ENCODE results near the gene TDP1.
"Not testable (repeated sequence)": the region's sequence is repeated elsewhere in the genome, so short reads cannot be mapped to it uniquely, and the experiment has no call there.

Gene TDP1

DNA sequence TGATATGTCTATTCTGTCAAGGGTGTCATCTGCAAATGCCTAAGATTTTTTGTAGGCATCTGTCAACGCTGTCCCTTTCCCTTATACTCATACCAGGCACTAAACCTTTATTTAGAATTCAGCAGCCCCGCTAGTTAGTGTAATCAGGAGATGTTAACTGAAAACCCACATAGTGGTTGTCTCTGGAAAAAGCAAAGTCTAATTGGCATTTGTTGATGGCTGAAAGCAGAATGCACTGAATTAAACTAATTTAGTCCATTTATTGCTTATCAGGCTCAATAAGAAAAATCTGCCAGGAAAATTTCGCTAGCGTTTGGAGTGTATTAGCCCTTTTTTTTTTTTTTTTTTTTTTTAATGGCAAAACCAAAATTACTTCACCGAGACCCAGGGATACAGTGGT lies 34.5 kb downstream of the TDP1 start:
- no peak for DNase-seq (ENCODE audit: low read depth)

DNA sequence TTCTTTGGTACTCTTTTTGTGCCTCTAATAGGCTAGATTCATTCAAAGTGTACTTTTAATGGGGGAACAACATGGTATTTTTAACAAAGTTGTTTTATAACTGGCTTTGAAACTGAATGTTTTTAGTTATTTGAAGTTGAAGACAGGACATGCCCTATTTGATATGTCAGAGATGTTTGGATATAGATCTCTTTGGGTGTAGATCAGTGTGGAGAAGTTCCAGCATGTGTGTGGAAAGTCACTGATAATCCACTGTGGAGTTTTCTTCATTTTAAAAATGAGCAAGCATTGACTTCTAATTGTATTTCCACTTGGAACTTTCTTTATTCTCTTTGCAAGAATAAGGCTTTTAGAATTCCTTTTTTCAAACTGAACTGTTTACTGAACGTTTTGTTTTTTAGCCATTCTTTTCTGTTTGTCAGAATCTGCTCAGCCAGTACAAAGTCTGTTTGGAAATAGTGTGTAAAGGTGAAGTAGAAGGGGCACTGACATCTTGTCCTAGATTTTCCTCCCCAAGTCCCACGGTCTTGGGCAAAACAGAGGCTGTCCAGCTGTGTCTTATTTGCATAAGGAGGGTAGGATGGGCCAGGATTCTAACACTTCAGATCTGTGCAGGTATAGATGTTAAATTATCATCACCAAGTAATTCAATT lies 35.0 kb downstream of the TDP1 start:
- no peak for DNase-seq (ENCODE audit: low read depth)

DNA sequence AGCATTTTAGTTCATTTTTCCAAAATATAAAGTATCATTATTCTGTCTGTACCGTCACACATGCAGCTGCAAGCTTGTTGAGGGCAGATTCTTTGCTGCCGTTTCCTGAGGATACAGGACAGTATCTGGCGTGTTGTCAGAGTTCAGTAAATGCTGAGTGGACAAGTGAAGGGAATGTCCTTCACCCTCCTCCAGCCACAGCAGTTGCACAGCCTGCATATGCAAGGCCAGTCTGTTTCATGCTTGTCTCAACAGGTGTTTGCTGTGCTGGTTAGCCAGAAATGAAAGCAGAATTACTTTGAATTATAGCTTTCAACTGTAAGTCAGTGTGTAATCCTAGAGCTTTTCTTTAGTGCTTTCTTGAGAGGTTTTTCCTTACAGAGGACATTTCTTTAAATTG lies 36.5 kb downstream of the TDP1 start:
- DNase-seq (ENCODE audit: low read depth): no peak

DNA sequence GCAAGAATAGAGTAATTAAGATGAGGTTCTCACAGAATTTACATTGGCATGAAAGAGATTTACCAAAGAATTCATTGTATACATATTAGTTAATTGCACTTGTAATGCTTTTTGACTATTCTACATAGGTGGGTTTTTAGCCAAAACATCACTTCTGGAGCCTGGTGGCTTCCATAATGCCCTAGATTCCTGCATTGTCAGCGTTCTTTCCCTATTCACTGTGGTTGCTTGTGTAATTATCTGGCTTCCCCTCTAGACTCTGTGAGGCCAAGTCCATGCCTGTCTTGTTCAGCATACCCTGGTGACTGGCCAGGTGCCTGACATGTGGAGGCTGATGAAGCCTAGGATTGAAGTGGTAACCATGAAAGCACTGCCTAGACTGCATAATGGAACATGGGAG lies 41.2 kb downstream of the TDP1 start:
- DNase-seq (ENCODE audit: low read depth): no peak

DNA sequence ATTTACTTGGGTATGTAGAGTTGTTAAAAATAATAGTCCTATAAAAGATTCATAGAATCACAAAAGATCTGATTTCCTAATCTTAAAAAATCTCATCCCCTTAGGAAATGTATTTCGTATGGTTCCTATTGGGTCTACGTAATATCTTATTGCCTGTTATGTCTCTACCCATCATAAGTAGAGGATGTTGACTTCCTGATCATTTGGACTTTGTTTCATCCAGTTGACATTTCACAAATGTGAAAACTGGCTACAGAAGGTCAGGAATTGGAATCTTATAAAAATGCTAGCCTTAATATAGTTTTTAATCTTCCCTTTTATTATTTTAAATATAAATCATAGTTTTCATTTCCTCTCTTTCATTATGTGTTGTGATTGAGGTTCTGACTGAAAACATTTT lies 45.2 kb downstream of the TDP1 start:
- no peak for DNase-seq (ENCODE audit: low read depth)

DNA sequence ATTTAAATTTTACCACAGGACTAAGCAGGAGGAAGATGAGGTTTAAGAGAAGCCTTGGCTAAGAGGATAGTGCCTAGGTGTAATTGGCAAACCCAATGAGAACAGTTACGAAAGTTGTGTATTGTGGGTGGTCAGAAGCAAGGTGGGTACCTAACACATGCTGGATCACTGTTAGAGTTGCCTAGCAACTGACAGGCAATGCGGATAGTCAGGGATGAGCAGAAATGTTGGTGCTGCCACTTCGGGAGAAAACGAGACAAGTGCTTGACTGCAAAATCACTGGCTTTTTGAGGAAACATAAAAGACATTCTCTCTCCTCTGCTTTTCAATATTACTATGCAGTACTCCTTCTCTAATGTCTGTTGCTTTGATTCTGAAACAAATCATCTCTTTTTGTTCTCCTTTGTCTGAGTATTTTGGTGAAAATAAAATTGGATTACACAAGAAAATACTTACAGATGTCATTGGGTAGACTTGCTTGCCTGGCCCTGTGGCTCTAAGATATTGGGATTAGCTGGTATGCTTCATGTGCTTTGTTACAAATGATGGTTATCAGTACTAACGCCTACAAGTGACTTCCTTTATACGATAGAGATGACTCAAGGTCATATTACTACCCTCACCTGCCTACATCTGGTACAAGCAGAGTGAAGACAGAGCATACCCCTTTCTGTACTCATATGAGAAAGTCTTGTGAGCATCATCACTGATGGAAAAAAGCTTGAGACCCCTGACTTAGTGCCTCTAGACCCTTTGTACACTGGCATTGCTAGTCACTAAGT lies 48.0 kb downstream of the TDP1 start:
- no peak for DNase-seq (ENCODE audit: low read depth)

DNA sequence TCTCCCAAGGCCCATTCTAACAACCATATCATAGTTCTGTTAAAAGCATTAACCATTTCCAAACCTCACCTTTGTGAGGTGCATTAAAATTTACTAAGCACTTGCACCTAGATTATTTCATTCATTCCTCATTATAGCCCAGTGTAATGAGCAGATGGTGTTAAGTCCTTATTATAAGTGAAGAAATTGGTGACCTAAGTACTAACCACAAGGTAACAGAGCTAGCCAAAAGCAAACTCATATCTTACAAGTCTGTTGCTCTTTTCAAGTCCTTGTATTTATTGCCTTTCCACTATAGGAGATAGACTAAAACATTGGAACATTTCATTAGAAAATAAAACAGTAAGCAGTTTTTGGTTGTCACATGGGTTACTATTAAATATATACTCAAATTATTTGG lies 49.7 kb downstream of the TDP1 start:
- DNase-seq (ENCODE audit: low read depth): no peak

DNA sequence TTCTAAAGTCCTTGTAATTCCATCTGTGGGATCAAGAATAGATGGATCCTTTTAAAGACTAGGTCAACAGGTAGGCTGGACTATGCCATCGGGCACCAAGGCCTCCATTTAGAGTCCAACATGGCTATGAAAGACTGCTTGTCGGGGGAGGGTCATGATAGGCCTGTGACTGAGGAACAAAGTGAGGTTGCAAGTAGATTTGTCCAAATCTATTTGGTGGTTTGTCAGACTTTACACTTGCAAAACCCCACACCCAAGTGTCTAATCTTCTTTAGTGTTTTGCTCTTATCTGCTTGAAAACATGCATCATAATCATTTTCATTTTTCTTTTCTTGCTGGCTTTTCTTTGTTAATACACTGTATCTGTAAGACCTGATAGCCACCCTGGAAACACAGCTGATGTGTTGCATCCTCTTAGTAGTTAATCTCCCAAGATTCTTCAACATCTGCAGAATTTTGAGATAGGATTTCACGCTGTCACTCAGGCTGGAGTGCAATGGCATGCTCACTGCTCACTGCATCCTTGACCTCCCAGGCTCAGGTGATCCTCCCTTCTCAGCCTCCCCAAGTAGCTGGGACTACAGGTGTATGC lies 50.3 kb downstream of the TDP1 start:
- no peak for DNase-seq (ENCODE audit: low read depth)

DNA sequence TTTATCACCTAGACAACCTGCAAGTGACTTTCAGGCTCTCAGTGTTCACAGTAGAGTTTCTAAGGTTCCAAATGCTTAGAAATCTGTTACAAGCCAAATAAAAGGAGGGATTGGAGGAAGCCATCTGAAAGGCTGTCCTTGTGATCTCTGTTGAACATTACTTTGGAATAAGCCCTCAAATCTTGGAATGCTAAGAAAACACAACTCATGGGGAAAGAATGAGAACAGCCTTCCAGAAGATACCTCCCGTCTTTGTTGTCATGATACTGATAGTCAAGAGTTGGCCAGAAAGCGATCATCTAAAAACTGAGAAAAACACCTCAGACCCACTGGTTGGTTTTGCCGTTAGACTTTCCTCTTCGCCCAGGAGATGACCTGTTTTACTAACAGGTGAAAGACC lies 61.6 kb downstream of the TDP1 start:
- DNase-seq (ENCODE audit: low read depth): no peak

DNA sequence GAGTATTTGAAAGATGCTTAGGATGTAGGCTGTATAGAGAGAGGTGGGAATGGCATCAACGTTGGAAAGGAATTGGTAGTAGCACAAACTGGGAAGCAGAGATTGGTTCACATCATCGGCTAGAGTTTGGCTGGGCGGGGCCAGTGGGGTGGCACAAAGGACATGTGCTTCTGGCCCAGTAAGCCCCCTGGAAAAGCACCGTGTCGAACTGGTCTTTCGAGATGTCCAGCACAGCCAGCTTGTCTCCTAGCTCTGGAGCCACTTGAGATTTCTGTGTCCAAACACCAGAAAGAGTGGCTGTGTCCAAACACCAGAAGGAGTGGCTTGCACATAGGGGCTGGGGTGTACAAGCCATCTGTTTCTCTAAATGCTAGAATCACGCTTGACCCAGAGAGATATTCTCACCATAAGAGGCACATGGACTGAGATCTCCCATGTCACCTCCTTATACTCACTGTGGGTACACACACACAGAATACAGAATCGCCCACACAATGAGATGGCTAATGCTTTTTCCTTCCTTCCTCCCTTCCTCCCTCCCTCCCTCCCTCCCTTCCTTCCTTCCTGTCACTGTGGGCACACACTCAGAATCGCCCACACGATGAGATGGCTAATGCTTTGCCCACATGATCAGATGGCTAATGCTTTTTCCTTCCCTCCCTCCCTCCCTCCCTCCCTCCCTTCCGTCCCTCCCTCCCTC lies 64.2 kb downstream of the TDP1 start:
- no peak for DNase-seq (ENCODE audit: low read depth)

DNA sequence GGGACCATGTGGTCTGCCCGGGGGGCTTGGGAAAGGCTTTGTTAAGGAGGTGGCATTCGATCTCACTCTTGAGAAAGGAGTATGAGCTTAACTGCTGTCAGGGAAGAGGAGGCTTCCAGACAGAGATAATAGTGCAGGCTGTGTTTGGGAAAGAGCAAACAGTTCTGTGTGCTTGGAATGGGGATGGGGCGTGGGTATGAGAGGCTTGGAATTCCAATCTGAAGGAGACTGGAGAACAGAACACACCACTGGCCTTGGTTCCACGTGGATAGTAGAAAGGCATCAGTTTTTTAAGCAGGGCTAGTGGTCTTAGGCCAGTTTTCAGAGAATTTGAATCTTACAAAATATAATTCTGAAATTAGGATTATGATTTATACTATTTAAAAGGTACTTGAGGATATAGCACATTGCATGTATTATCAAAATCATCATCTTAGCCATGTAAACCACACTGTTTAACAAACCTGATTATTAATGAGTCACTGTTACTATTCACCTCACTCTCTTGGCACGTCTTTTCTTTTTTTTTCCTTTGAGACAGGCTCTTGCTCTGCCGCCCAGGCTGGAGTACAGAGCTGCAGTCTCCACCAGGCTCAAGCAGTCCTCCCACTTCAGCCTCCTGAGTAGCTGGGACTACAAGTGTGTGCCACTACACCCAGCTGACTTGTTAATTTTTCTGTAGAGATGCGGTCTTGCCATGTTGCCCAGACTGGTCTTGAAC lies 67.6 kb downstream of the TDP1 start:
- no peak for DNase-seq (ENCODE audit: low read depth)

DNA sequence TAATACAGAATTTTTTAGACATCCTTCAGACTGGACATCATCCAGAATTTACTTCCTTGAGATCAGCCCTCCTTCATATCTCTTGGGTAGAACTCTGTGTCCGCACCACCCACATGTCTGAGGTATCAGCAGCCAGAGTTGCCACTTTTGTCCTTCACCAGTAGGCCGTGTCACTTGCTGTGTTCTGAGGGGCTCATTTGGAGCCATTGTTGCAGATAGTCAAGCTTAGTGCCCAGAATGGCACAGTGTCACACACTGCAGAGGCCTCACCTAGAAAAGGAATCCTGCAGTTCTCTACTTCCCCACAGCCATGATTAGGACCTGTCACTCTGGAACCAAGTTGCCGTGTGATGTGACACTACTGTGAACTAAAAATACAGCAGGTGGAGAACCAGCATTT lies 69.2 kb downstream of the TDP1 start:
- DNase-seq (ENCODE audit: low read depth): no peak

DNA sequence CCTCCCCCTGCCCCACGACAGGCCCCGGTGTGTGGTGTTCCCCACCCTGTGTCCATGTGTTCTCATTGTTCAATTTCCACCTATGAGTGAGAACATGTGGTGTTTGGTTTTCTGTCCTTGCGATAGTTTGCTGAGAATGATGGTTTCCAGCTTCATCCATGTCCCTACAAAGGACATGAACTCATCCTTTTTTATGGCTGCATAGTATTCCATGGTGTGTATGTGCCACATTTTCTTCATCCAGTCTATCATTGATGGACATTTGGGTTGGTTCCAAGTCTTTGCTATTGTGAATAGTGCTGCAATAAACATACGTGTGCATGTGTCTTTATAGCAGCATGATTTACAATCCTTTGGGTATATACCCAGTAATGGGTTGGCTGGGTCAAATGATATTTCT lies 70.9 kb downstream of the TDP1 start:
- DNase-seq (ENCODE audit: low read depth): not testable (repeated sequence)

DNA sequence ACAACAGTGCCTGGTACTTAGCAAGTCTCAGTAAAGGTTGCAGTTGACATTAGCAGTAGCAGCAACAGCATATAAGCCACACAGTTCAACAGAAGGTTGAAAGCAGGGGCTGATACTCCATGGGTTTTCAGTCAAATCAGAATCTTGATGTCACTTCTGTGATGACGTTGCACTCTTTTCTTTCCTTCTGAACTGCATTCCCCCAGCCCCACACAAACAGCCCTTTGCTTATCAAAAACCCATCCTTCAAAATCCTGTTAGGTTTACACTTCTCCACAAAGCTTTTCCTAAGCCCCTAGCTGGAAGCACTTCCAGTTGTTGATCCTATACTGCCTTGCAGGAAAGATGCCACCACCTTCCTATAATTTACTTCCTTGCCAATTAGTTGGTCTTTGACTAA lies 72.1 kb downstream of the TDP1 start:
- no peak for DNase-seq (ENCODE audit: low read depth)

DNA sequence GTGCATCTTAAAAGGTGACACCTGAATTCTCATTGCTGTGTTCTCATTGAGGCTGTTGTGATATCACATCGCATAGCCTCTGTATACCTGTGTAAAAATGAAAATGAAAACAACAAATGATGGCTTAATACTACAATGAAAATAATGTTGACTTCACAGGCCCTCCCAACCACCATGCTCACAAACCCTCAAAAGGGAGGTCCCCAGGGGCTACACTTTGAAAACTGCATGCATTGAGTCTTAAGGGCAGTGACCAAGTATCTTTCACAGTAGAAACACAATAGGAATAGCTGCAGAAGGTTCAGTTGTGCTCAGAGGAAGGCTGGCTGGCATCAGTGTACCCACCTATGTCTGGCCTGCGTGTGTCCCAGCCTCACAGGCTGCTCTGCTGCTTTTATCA lies 78.4 kb downstream of the TDP1 start:
- DNase-seq (ENCODE audit: low read depth): no peak

DNA sequence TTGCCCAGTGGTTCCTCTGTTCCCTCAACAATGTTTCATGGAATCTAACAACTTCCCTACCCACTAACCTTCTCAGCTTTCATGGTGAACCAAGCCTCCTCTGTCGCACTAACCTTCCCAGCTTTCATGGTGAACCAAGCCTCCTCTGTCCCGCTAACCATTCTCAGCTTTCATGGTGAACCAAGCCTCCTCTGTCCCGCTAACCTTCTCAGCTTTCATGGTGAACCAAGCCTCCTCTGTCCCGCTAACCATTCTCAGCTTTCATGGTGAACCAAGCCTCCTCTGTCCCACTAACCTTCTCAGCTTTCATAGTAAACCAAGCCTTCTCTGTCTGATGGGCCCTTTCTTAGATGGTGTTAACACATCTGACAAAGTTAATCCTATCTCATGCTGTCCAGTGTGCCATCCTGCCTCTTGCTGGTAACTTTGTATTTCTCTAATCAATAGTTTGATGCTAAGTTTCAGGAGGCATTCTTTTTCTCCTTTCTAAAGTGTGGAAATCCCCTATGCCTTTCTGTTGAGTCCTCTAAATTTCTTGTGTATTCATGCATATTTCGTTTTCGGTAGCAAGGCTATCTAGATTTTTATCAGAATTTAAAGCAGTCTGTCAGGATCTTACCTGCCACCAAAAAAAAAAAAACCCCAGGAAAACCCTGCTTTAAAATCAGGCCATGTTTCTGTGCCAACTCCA lies 79.3 kb downstream of the TDP1 start:
- no peak for DNase-seq (ENCODE audit: low read depth)

DNA sequence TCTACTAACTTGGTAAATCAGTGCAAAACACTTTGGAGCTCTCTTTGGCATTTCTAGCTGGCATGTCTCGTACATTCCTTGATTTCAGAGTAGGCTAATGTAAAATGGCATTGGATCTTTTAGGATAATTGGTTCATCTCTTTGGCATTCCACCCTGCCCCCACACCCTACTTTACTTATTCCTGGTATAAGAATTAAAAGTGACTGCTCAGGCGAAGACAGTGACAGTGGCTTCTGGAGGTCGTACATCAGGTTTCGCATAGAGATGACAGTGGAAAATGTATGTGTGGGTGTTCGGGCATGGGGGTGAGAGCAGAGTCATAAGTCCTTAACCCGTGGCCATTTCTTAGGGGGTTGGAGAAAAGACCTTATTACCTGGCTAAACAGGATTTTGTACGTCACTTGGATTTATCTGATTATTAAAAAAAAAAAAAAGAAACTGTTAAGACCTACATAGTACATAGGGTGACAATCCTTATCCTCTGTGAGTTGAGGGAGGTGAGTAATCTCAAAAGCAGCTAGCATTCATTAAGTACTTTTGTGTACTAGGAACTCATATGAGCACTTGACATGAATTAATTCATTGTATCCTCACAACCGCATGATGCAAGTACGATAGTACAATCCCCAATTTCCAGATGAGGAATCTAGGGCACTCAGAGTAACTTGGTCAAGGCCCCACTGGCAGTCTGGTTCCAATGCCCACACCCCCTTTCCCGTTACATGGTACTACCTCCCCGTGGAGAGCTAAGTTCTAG lies 83.7 kb downstream of the TDP1 start:
- DNase-seq (ENCODE audit: low read depth): no peak

DNA sequence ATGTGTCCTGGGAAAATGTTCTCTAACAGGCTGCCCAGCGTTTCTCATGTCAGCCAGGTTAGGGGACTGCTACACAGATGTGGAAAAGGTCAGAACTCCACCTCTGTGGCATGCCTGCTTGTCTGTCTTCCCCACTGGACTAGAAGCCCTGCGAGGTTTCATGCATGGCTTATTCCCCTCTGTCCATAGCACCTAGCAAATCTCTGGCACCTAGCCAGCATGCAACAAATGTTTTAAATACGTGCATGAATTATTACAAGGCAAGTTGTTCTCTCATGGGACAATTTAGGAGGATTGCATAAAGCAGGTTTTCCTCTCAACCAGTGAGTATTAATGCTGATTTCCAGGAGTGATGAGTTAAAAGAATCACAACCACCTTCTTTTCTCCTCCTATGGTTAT lies 84.7 kb downstream of the TDP1 start:
- DNase-seq (ENCODE audit: low read depth): no peak

DNA sequence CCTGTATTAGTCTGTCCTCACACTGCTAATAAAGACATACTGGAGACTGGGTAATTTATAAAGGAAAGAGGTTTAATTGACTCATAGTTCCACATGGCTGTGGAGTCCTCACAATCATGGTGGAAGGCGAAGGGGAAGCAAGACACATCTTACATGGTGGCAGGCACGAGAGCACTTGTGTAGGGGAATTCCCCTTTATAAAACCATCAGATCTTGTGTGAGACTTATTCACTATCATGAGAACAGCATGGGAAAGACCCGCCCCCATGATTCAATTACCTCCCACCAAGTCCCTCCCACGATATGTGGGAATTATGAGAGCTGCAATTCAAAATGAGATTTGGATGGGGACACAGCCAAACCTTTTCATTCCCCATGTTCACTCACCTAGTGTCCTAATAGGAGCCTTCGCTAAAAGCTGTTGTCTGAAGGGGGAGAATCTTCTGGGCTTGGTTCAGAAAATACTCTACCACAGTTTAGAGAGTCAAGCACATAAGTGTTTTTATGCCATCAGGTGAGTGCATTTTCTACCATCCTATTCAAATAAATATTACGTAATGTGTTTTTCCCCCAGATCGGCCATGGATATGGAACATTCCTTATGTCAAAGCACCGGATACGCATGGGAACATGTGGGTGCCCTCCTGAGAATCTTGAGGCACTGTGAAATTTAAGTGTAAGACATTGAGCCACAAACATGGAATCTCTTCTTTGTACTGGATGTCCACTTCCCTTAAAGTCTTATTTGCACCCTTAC lies 86.9 kb downstream of the TDP1 start:
- DNase-seq (ENCODE audit: low read depth): no peak

DNA sequence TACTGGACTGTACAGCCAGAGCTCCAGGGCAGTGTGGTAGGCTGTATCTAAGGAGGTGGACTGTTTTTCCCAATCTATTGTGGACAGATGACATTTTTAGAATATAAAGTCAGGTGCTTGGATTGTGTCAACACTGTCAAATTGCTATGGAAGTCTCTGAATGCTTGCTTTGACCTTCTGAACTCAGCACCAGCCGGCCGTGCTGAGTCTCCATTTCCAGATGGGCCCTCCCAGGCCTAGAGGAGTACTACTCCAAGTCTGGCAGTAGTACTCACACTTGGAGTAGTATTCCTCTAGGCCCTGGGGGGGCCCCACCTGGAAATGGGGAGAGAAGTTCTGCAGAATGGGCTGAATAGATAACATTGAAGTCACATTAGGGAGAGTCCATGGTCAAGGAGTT lies 89.9 kb downstream of the TDP1 start:
- DNase-seq (ENCODE audit: low read depth): no peak
